HCT116 (cell line): ENCODE data around the gene PWWP3B. TPM values are rescaled to one million over a fixed set of nuclear protein-coding genes. Genes with fewer than 3 reads are reported as not detected.
"Not testable (repeated sequence)": the region's sequence is repeated elsewhere in the genome, so short reads cannot be mapped to it uniquely, and the experiment has no call there.

Experiments
- ATAC-seq: fragments of 200-7000 bp; cut with Tn5 transposase; 2 replicates; pipeline ENCODE4 v1.9.1; 2020; ENCODE audit warnings: mild to moderate bottlenecking, moderate library complexity
- BruUV-seq: library from RNA; stranded (reverse); fragments of 400-500 nt; replicated peaks from 2 replicates; lab custom pipeline; 2021; lab: Mats Ljungman, UMichigan
- CTCF ChIA-PET: fragments of 300-600 bp; sonication (Branson Sonifier 250); formaldehyde crosslinking; loops from one replicate; lab custom pipeline; 2021; ENCODE audit warnings: antibody characterized with exemption; lab: Charles Lee
- POLR2A ChIA-PET: fragments of 300-600, 350-600 bp; sonication (Branson Sonifier 250); formaldehyde crosslinking; loops from one replicate; lab custom pipeline; 2021; ENCODE audit warnings: antibody characterized with exemption; lab: Charles Lee
- RAD21 ChIA-PET, 2 experiments: fragments of 300-600 bp; sonication (Branson Sonifier 250); formaldehyde crosslinking; loops; one replicate each; lab custom pipeline; 2023; ENCODE audit warnings: low total read pairs in 2 of 2; ENCODE audit not compliant: uncharacterized antibody in 2 of 2, unreplicated experiment in 2 of 2, low non-redundant PET in 1 of 2; lab: Charles Lee
- DNase-seq: peaks from one replicate; pipeline ENCODE4 v3.0.0-alpha.2; 2010; ENCODE audit warnings: low read depth, low spot score
- H2AFZ ChIP-seq: fragments of 200-600 bp; shearing (Covaris generic), sonication (generic); 2 replicates; pipeline ENCODE4 v1.6.1; 2017; ENCODE audit warnings: low read depth, mixed run types, mixed read lengths, antibody characterized with exemption, low read length; ENCODE audit not compliant: poor library complexity, severe bottlenecking
- H3K27ac ChIP-seq: 2 replicates; pipeline ENCODE4 v1.5.1; 2012; ENCODE audit warnings: low read depth, low read length
- H3K27me3 ChIP-seq: fragments of 200-600 bp; sonication (generic); 2 replicates; pipeline ENCODE4 v1.6.1; 2016; ENCODE audit warnings: mixed run types, low read length, mixed read lengths; ENCODE audit not compliant: insufficient read depth
- H3K36me3 ChIP-seq, 2 experiments: fragments of 200-500 bp in 1 of 2; fragments of 200-600 bp in 1 of 2; sonication (Bioruptor generic) in 1 of 2; sonication (generic) in 1 of 2; 2 replicates each; pipeline versions ENCODE4 v1.5.1 to v1.6.1; 2014 to 2016; ENCODE audit warnings: low read length in 2 of 2, inconsistent platforms in 1 of 2, mixed read lengths in 1 of 2, mixed run types in 1 of 2; ENCODE audit not compliant: insufficient read depth in 2 of 2, control insufficient read depth in 1 of 2
- H3K4me1 ChIP-seq, 2 experiments: fragments of 200-600 bp in 1 of 2; sonication (generic) in 1 of 2; 2 replicates each; pipeline versions ENCODE4 v1.5.1 to v1.6.1; 2012 to 2017; ENCODE audit warnings: low read length in 2 of 2, inconsistent platforms in 1 of 2, mild to moderate bottlenecking in 1 of 2, mixed read lengths in 1 of 2, mixed run types in 1 of 2, moderate library complexity in 1 of 2; ENCODE audit not compliant: insufficient read depth in 2 of 2, control insufficient read depth in 1 of 2
- H3K4me2 ChIP-seq: fragments of 200-600 bp; sonication (generic); 2 replicates; pipeline ENCODE4 v1.6.1; 2017; ENCODE audit warnings: mixed run types, low read length, mixed read lengths
- H3K4me3 ChIP-seq, 2 experiments: fragments of 200-600 bp in 1 of 2; sonication (generic) in 1 of 2; replicated peaks in 1 of 2; 2 replicates each; pipeline ENCODE4 v1.5.1; 2011 to 2016; ENCODE audit warnings: low read length in 2 of 2, control low read depth in 1 of 2, low read depth in 1 of 2, mild to moderate bottlenecking in 1 of 2, mixed read lengths in 1 of 2, mixed run types in 1 of 2
- H3K79me2 ChIP-seq: fragments of 200-600 bp; sonication (generic); 2 replicates; pipeline ENCODE4 v1.6.1; 2017; ENCODE audit warnings: mild to moderate bottlenecking, mixed run types, low read length, moderate library complexity, mixed read lengths; ENCODE audit not compliant: insufficient read depth
- H3K9ac ChIP-seq: fragments of 200-600 bp; sonication (generic); 2 replicates; pipeline ENCODE4 v1.6.1; 2016; ENCODE audit warnings: low read length, mixed read lengths
- H3K9me2 ChIP-seq: fragments of 200-600 bp; sonication (generic), shearing (Covaris generic); 2 replicates; pipeline ENCODE4 v1.6.1; 2017; ENCODE audit warnings: mixed run types, mild to moderate bottlenecking, moderate library complexity; ENCODE audit not compliant: insufficient read depth
- H3K9me3 ChIP-seq, 2 experiments: fragments of 200-500 bp in 1 of 2; fragments of 200-600 bp in 1 of 2; sonication (Bioruptor generic) in 1 of 2; sonication (generic) in 1 of 2; 2 replicates each; pipeline ENCODE4 v1.6.1; 2014 to 2017; ENCODE audit warnings: low read length in 2 of 2, mixed read lengths in 2 of 2, inconsistent platforms in 1 of 2, low read depth in 1 of 2, mild to moderate bottlenecking in 1 of 2, mixed run types in 1 of 2, moderate library complexity in 1 of 2; ENCODE audit not compliant: control insufficient read depth in 1 of 2, insufficient read depth in 1 of 2
- H4K20me1 ChIP-seq: fragments of 200-600 bp; sonication (generic), shearing (Covaris generic); 2 replicates; pipeline ENCODE4 v1.6.1; 2017; ENCODE audit warnings: mixed run types, mild to moderate bottlenecking, moderate library complexity; ENCODE audit not compliant: insufficient read depth
- CEBPB ChIP-seq: IDR thresholded peaks from 2 replicates; pipeline ENCODE4 v1.6.1; 2012; ENCODE audit warnings: low read depth
- EGR1 ChIP-seq: IDR thresholded peaks from 2 replicates; pipeline ENCODE4 v1.6.1; 2012; ENCODE audit warnings: low read depth
- ELF1 ChIP-seq: IDR thresholded peaks from 2 replicates; pipeline ENCODE4 v1.6.1; 2012; ENCODE audit warnings: low read depth, borderline replicate concordance
- EZH2 ChIP-seq: fragments of 200-600 bp; sonication (generic); IDR thresholded peaks from 2 replicates; pipeline ENCODE4 v1.6.1; 2017; ENCODE audit warnings: antibody characterized with exemption, mixed run types
- FOSL1 ChIP-seq: IDR thresholded peaks from 2 replicates; pipeline ENCODE4 v1.6.1; 2012; ENCODE audit warnings: low read depth
- POLR2A ChIP-seq: IDR thresholded peaks from 2 replicates; pipeline ENCODE4 v1.7.0; 2011; ENCODE audit warnings: borderline replicate concordance; ENCODE audit not compliant: insufficient read depth, insufficient read length; ENCODE audit errors: extremely low read depth
- POLR2AphosphoS5 ChIP-seq: IDR thresholded peaks from 2 replicates; pipeline ENCODE4 v1.6.1; 2011; ENCODE audit warnings: mild to moderate bottlenecking, low read depth, low read length, moderate library complexity
- RAD21 ChIP-seq: IDR thresholded peaks from 2 replicates; pipeline ENCODE4 v1.6.1; 2012; ENCODE audit warnings: low read depth, mild to moderate bottlenecking
- SRF ChIP-seq: IDR thresholded peaks from 2 replicates; pipeline ENCODE4 v1.6.1; 2012; ENCODE audit warnings: low read depth
- YY1 ChIP-seq: IDR thresholded peaks from 2 replicates; pipeline ENCODE4 v1.6.1; 2011; ENCODE audit warnings: low read length, low read depth, moderate library complexity, mild to moderate bottlenecking; ENCODE audit not compliant: insufficient replicate concordance; ENCODE audit errors: extremely low read depth
- ZFX ChIP-seq: fragments of 450-650 bp; IDR thresholded peaks from 2 replicates; pipeline ENCODE4 v1.6.1; 2017
- intact Hi-C: fragments of 100-400 bp; cut with micrococcal nuclease; formaldehyde crosslinking; loops from 2 replicates; pipeline ENCODE4 v1.10.0; 2022
- total RNA-seq: library from RNA; stranded (reverse); gene quantifications from one replicate; pipeline ENCODE4 v1.2.1, GENCODE V29; 2021; ENCODE audit not compliant: unreplicated experiment
- TF ChIP-seq, protein P1 (sequence below): IDR thresholded peaks from 2 replicates; pipeline ENCODE4 v1.6.1; 2012
- TF ChIP-seq, protein P2 (sequence below), 3 experiments: fragments of 200-600 bp in 1 of 3; sonication (generic) in 1 of 3; IDR thresholded peaks in 2 of 3; conservative IDR thresholded peaks in 1 of 3; 2 replicates each; pipeline ENCODE4 v1.5.1; 2012 to 2017; ENCODE audit warnings: low read depth in 2 of 3, low read length in 2 of 3, antibody characterized with exemption in 1 of 3, borderline replicate concordance in 1 of 3, control low read depth in 1 of 3, mild to moderate bottlenecking in 1 of 3, mixed read lengths in 1 of 3, mixed run types in 1 of 3, moderate library complexity in 1 of 3; ENCODE audit not compliant: insufficient read depth in 1 of 3
- TF ChIP-seq, protein P3 (sequence below): IDR thresholded peaks from 2 replicates; pipeline ENCODE4 v1.6.1; 2012

The PWWP3B gene
- total RNA-seq, 1 experiment from 2014 or later, result 3.4 TPM

DNA sequence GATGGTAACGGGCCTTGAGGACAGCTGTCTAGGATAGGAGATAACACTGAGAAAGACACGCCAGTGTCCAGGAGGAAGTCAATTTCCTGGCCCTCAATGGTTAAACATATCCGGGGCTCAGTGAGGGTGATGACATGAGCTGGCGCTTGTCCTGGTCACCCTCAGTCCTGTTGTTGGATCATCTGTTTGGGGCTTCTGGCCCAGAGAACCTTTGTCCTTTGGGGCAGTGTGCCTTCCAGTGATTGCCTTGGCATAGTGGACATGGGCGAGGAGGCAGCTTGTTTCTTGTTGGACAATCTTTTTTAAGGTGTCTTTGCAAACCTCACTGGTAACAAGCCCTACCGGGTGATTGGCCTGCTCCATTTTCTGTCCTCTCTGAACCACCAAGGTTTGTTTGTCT is 15.6 kb downstream of the PWWP3B start:
- ATAC-seq, POLR2A ChIA-PET, H3K36me3 ChIP-seq, H3K27ac ChIP-seq, H3K79me2 ChIP-seq, H3K9me3 ChIP-seq, H3K27me3 ChIP-seq, H2AFZ ChIP-seq, H3K4me3 ChIP-seq, H3K4me2 ChIP-seq, DNase-seq, H3K9ac ChIP-seq, CTCF ChIA-PET, H4K20me1 ChIP-seq, H3K9me2 ChIP-seq, H3K4me1 ChIP-seq, BruUV-seq, RAD21 ChIA-PET: not testable (repeated sequence)
- intact Hi-C loops, result loop anchor here (10.0 kb wide), 1 partner anchor 121 kb away; no protein-coding TSS in a partner anchor

DNA sequence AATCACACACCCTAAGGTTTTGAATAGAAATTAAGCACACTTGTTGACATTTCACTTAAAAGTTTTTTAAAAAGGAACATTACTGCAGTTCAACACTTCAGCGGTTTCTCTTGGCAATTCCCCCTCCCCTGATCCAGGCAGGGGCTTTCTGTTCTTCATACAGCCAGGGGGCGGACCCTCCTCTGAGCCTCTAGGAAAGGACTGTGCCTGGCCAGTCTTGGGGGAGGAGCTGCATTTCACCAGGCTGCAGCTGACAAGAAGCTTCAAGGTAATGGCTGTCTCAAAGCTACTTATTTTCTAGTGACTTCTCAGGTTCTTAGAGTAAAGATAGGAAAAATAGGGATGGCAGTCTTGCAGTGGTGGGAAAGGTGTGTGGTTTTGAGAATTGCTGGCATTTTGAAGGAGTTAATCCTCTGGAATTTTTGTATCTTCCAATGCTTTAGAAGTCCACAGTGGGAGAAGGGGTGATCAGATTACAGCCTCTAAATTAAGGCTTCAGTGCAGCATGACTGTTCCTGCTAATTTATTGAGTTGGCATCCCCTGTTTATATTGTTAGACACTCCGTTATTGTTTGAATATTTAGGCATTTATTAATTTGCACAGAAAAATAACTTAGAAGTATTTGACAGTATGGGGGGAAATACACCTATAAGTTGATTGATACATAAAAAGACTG is 33.5 kb downstream of the PWWP3B start:
- POLR2A ChIA-PET, result no interaction called here

More for the DNA sequence above, 33.5 kb downstream of the PWWP3B start:
- ChIA-PET RAD21 (no interaction called here), CTCF (no interaction called here)
- no peak overlapping the region for H3K27ac ChIP-seq
- no peaks in the 10 kb centered on the region for H3K9me3 ChIP-seq
- no peaks in the 10 kb centered on the region for H3K9me2 ChIP-seq
- no peaks in the 10 kb centered on the region for H3K79me2 ChIP-seq
- intact Hi-C loops, result no loop called here
- H3K9ac ChIP-seq, result no peak overlapping the region
- H3K4me3 ChIP-seq, result no peak overlapping the region
- no peaks in the 10 kb centered on the region for H4K20me1 ChIP-seq
- no peak overlapping the region for H2AFZ ChIP-seq
- no peaks in the 10 kb centered on the region for H3K27me3 ChIP-seq
- H3K4me1 ChIP-seq, result peaks cover 7 to 9% of the 10 kb centered on the region in 2 experiments; a peak in 2 of 4 replicates
- H3K4me2 ChIP-seq, result peak overlapping the region; percentile 33; the same call in 1 of the 2 replicates
- no peak for TF ChIP-seq EZH2
- no peak for TF ChIP-seq FOSL1
- no peak for TF ChIP-seq YY1
- no peak for TF ChIP-seq POLR2AphosphoS5
- TF ChIP-seq, protein P1, sequence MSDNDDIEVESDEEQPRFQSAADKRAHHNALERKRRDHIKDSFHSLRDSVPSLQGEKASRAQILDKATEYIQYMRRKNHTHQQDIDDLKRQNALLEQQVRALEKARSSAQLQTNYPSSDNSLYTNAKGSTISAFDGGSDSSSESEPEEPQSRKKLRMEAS, result no peak
- no peak for TF ChIP-seq ZFX
- TF ChIP-seq CEBPB, result no peak
- TF ChIP-seq ELF1, result no peak
- TF ChIP-seq, protein P2, sequence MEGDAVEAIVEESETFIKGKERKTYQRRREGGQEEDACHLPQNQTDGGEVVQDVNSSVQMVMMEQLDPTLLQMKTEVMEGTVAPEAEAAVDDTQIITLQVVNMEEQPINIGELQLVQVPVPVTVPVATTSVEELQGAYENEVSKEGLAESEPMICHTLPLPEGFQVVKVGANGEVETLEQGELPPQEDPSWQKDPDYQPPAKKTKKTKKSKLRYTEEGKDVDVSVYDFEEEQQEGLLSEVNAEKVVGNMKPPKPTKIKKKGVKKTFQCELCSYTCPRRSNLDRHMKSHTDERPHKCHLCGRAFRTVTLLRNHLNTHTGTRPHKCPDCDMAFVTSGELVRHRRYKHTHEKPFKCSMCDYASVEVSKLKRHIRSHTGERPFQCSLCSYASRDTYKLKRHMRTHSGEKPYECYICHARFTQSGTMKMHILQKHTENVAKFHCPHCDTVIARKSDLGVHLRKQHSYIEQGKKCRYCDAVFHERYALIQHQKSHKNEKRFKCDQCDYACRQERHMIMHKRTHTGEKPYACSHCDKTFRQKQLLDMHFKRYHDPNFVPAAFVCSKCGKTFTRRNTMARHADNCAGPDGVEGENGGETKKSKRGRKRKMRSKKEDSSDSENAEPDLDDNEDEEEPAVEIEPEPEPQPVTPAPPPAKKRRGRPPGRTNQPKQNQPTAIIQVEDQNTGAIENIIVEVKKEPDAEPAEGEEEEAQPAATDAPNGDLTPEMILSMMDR (IDR thresholded peaks at IDR 0.05 in 2 of 3, conservative IDR thresholded peaks at IDR 0.05 in 1 of 3; ENCODE audit: borderline replicate concordance in 1 of 3, insufficient read depth in 1 of 3, low read depth in 2 of 3, low read length in 2 of 3), result no peak
- TF ChIP-seq, protein P3, sequence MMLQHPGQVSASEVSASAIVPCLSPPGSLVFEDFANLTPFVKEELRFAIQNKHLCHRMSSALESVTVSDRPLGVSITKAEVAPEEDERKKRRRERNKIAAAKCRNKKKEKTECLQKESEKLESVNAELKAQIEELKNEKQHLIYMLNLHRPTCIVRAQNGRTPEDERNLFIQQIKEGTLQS, result no peak
- no peak for TF ChIP-seq EGR1
- TF ChIP-seq SRF, result no peak
- TF ChIP-seq RAD21, result no peak
- TF ChIP-seq POLR2A, result no peak
- no peak for DNase-seq
- ATAC-seq, result peak; percentile 54
- no TSS peak for BruUV-seq
- no peaks in the 10 kb centered on the region for H3K36me3 ChIP-seq
